K562 (cell line): ENCODE measurements around the gene PRKCE. TPM values are rescaled to one million over a fixed set of nuclear protein-coding genes. Genes with fewer than 3 reads are reported as not detected.

Experiments
- ATAC-seq: fragments of 200-7000 bp; cut with Tn5 transposase; 3 replicates; pipeline ENCODE4 v1.9.1; 2020; ENCODE audit warnings: moderate library complexity
- BruUV-seq: library from RNA; stranded (reverse); fragments of 400-500 nt; replicated peaks from 2 replicates; lab custom pipeline; 2021; lab: Mats Ljungman, UMichigan
- CTCF ChIA-PET: fragments of 300-600 bp; formaldehyde crosslinking; extraction: SDS; loops from one replicate; lab custom pipeline; 2021; ENCODE audit warnings: low intra/inter-chr PET ratio; lab: Yijun Ruan, JAX
- POLR2A ChIA-PET: fragments of 300-600, 350-650 bp; sonication (Branson Sonifier 250); formaldehyde crosslinking; extraction: SDS; loops from one replicate; lab custom pipeline; 2021; ENCODE audit warnings: antibody characterized with exemption, inconsistent platforms; lab: Yijun Ruan, JAX
- DNase-seq, 4 experiments: peaks; one replicate each; pipeline versions ENCODE4 v3.0.0 to v3.0.0-alpha.2; 2011 to 2018; ENCODE audit warnings: low spot score in 3 of 4, mixed read lengths in 3 of 4; ENCODE audit errors: extremely low read depth in 1 of 4
- FAIRE-seq: peaks from 2 replicates; lab custom pipeline; 2011; peaks lifted over from hg19 to GRCh38; lab: Jason Lieb, UNC
- H2AFZ ChIP-seq: 2 replicates; pipeline ENCODE4 v1.6.0; 2011; ENCODE audit warnings: low read depth, low read length, control low read depth, inconsistent platforms
- H3K27ac ChIP-seq: fragments of 200-600 bp; 3 replicates; pipeline ENCODE4 v1.8.0; 2011; ENCODE audit warnings: low read depth, mild to moderate bottlenecking, control low read depth, inconsistent platforms, low read length, moderate library complexity, mixed read lengths; ENCODE audit errors: extremely low read depth
- H3K27me3 ChIP-seq, 2 experiments: fragments of 300-600 bp in 1 of 2; 2 replicates in 1 of 2; 3 replicates in 1 of 2; pipeline versions ENCODE4 v1.6.0 to v1.8.0; 2011; ENCODE audit warnings: inconsistent platforms in 2 of 2, low read length in 2 of 2, mild to moderate bottlenecking in 1 of 2, mixed read lengths in 1 of 2, moderate library complexity in 1 of 2; ENCODE audit not compliant: control insufficient read depth in 2 of 2, insufficient read depth in 2 of 2
- H3K36me3 ChIP-seq: fragments of 300-600 bp; 3 replicates; pipeline ENCODE4 v1.8.0; 2011; ENCODE audit warnings: mild to moderate bottlenecking, low read length, inconsistent platforms; ENCODE audit not compliant: control insufficient read depth, insufficient read depth
- H3K4me1 ChIP-seq, 2 experiments: fragments of 200-600 bp in 1 of 2; replicated peaks in 1 of 2; 2 replicates in 1 of 2; 3 replicates in 1 of 2; pipeline versions ENCODE4 v1.5.1 to v1.8.0; 2011; ENCODE audit warnings: inconsistent platforms in 2 of 2, low read length in 2 of 2, mild to moderate bottlenecking in 1 of 2, mixed read lengths in 1 of 2, moderate library complexity in 1 of 2; ENCODE audit not compliant: control insufficient read depth in 2 of 2, insufficient read depth in 2 of 2
- H3K4me2 ChIP-seq: 2 replicates; pipeline ENCODE4 v1.6.1; 2011; ENCODE audit warnings: low read length, control low read depth, inconsistent platforms, mixed read lengths; ENCODE audit not compliant: insufficient read depth
- H3K4me3 ChIP-seq: fragments of 200-600 bp; sonication (generic), shearing (Covaris generic); 2 replicates; pipeline ENCODE4 v1.5.1; 2016; ENCODE audit warnings: control low read depth, inconsistent platforms
- H3K79me2 ChIP-seq: fragments of 200-600 bp; 3 replicates; pipeline ENCODE4 v1.8.0; 2011; ENCODE audit warnings: low read length, inconsistent platforms; ENCODE audit not compliant: control insufficient read depth, insufficient read depth
- H3K9ac ChIP-seq, 2 experiments: 2 replicates each; pipeline versions ENCODE4 v1.6.0 to v1.6.1; 2011; ENCODE audit warnings: low read depth in 2 of 2, low read length in 2 of 2, control low read depth in 1 of 2, inconsistent platforms in 1 of 2, mild to moderate bottlenecking in 1 of 2, mixed read lengths in 1 of 2; ENCODE audit not compliant: insufficient read depth in 1 of 2
- H3K9me1 ChIP-seq: one replicate; pipeline ENCODE4 v1.6.0; 2011; ENCODE audit warnings: inconsistent platforms, mild to moderate bottlenecking, low read length, moderate library complexity; ENCODE audit not compliant: control insufficient read depth, insufficient read depth
- H3K9me3 ChIP-seq: replicated peaks from 2 replicates; pipeline ENCODE4 v1.5.1; 2011; ENCODE audit warnings: low read depth, low read length, inconsistent platforms; ENCODE audit not compliant: control insufficient read depth, insufficient read depth
- H4K20me1 ChIP-seq: replicated peaks from 2 replicates; pipeline ENCODE4 v1.6.1; 2011; ENCODE audit warnings: low read length, inconsistent platforms, mixed read lengths; ENCODE audit not compliant: control insufficient read depth, insufficient read depth
- BCLAF1 ChIP-seq, 2 experiments: fragments of 450-650 bp in 1 of 2; IDR thresholded peaks; 2 replicates each; pipeline ENCODE4 v1.6.1; 2011 to 2017; ENCODE audit warnings: low read depth in 2 of 2, antibody characterized with exemption in 1 of 2, borderline replicate concordance in 1 of 2, low read length in 1 of 2, mild to moderate bottlenecking in 1 of 2, mixed read lengths in 1 of 2; ENCODE audit not compliant: control insufficient read depth in 1 of 2
- ESRRB ChIP-seq: fragments of 250-450 bp; sonication (Bioruptor Pico); IDR thresholded peaks from 2 replicates; pipeline ENCODE4 v1.5.0; 2020; ENCODE audit warnings: mild to moderate bottlenecking, moderate library complexity, borderline replicate concordance
- HINFP ChIP-seq: fragments of 450-650 bp; conservative IDR thresholded peaks from 2 replicates; pipeline ENCODE4 v1.6.1; 2016; ENCODE audit warnings: missing genetic modification characterization, low read depth, mild to moderate bottlenecking, control low read depth, missing compliant biosample characterization
- HMGN3 ChIP-seq: IDR thresholded peaks from 2 replicates; pipeline ENCODE4 v1.6.1; 2011; ENCODE audit warnings: borderline replicate concordance, low read depth, mild to moderate bottlenecking, mixed read lengths, low read length; ENCODE audit not compliant: insufficient read length; ENCODE audit errors: extremely low read depth
- MTA2 ChIP-seq: fragments of 450-650 bp; IDR thresholded peaks from 2 replicates; pipeline ENCODE4 v1.6.1; 2016; ENCODE audit warnings: low read depth
- POU5F1 ChIP-seq: fragments of 150-350 bp; IDR thresholded peaks from 2 replicates; pipeline ENCODE4 v1.6.1; 2014; ENCODE audit warnings: borderline replicate concordance, low read length, low read depth, mild to moderate bottlenecking; ENCODE audit not compliant: partially characterized antibody
- SIRT6 ChIP-seq: IDR thresholded peaks from one replicate; pipeline ENCODE4 v1.6.1; 2012; ENCODE audit warnings: low read depth, mild to moderate bottlenecking, control low read depth, inconsistent platforms, low read length, moderate library complexity
- TSHZ1 ChIP-seq: fragments of 250-450 bp; sonication (Bioruptor Pico); IDR thresholded peaks from 2 replicates; pipeline ENCODE4 v1.4.0; 2020; ENCODE audit warnings: mild to moderate bottlenecking, moderate library complexity
- ZBTB12 ChIP-seq: fragments of 250-450 bp; sonication (Bioruptor Pico); IDR thresholded peaks from 2 replicates; pipeline ENCODE4 v1.4.0; 2020
- ZFPM2 ChIP-seq: fragments of 250-450 bp; sonication (Bioruptor Pico); IDR thresholded peaks from 2 replicates; pipeline ENCODE4 v1.5.1; 2022; ENCODE audit warnings: mild to moderate bottlenecking
- ZNF140 ChIP-seq: fragments of 250-450 bp; sonication (Bioruptor Pico); IDR thresholded peaks from 2 replicates; pipeline ENCODE4 v1.8.0; 2021; ENCODE audit warnings: moderate library complexity, mild to moderate bottlenecking, inconsistent platforms
- WGBS: fragments of 100-300 bp; shearing (Covaris generic); methylation state at CpG from one replicate; pipeline ENCODE4 v1.1.6; 2016; ENCODE audit warnings: low coverage, mixed read lengths; ENCODE audit not compliant: insufficient coverage; ENCODE audit errors: missing lambda C conversion rate; 5-methylcytosine and 5-hydroxymethylcytosine counted together
- in situ Hi-C: fragments of 300-500 bp; cut with MboI; formaldehyde crosslinking; loops from 4 replicates; pipeline ENCODE4 v1.15.0; 2018; ENCODE audit warnings: inconsistent platforms, mixed read lengths
- intact Hi-C: fragments of 100-400 bp; cut with micrococcal nuclease; formaldehyde crosslinking; loops from 2 replicates; pipeline ENCODE4 v1.14.2; 2022
- polyA plus RNA-seq, 8 experiments: library from polyadenylated mRNA; depleted of rRNA in 4 of 8; stranded (reverse) in 5 of 8; unstranded in 3 of 8; fragments of >200 nt; fragmentation: Nextera tagmentation in 2 of 8; fragmentation: Illumina TruSeq in 1 of 8; extraction: Ambion mirVana in 2 of 8; extraction: Trizol in 1 of 8; gene quantifications; 2 replicates each; pipeline versions ENCODE4 v1.2.1 to v1.2.3, GENCODE V29; 2011 to 2014; ENCODE audit warnings: inconsistent platforms in 1 of 8, missing spikeins in 1 of 8
- total RNA-seq, 7 experiments: library from RNA; depleted of rRNA in 6 of 7; stranded (reverse); fragments of >200 nt in 6 of 7; fragmentation: Illumina TruSeq in 2 of 7; extraction: Trizol in 2 of 7; gene quantifications; 2 replicates each; pipeline versions ENCODE4 v1.2.1 to v1.2.3, GENCODE V29; 2011 to 2021; ENCODE audit warnings: low replicate concordance in 1 of 7

Gene PRKCE
- total and polyA plus RNA-seq, 9 of the 15 experiments (the other 6 are each of a cell fraction or from before 2014, with no cell fraction given), result 0.06 to 1.0 (median 0.22) TPM; not detected in 1

- Histone ChIP-seq H3K27me3 (peaks cover 11 to 36% of the 10 kb centered on the region in 2 experiments; a peak in 4 of 5 replicates), H3K9me3 (no peaks in the 10 kb centered on the region), H3K9ac (no peak overlapping the region), H3K4me3 (no peak overlapping the region), H3K36me3 (no peaks in the 10 kb centered on the region), H3K79me2 (no peaks in the 10 kb centered on the region), H3K27ac (no peak overlapping the region), H3K4me1 (no peaks in the 10 kb centered on the region), H3K4me2 (no peak overlapping the region), H3K9me1 (no peaks in the 10 kb centered on the region), H4K20me1 (no peaks in the 10 kb centered on the region), H2AFZ (no peak overlapping the region)
- FAIRE-seq, result no peak
- no peak for ATAC-seq
- TF ChIP-seq MTA2 (no peak), BCLAF1 (IDR thresholded peaks at IDR 0.05; ENCODE audit: borderline replicate concordance in 1 of 2, control insufficient read depth in 1 of 2, low read depth in 2 of 2, low read length in 1 of 2) (no peak), ZNF140 (CRISPR knock-in tag) (no peak), SIRT6 (no peak), POU5F1 (no peak), ZBTB12 (CRISPR knock-in tag) (no peak), ESRRB (no peak), TSHZ1 (CRISPR knock-in tag) (no peak), HINFP (tag) (no peak), ZFPM2 (CRISPR knock-in tag) (no peak), HMGN3 (no peak)
- intact Hi-C loops, result no loop called here
- CTCF ChIA-PET, result no interaction called here
- BruUV-seq, result no TSS peak
- POLR2A ChIA-PET, result interaction anchor here (0.6 kb wide), 1 partner anchor 36 kb away, joined by 5 read pairs; no protein-coding TSS in a partner anchor
- DNase-seq, result no peak
- in situ Hi-C loops, result no loop called here
- 2% methylated on average over 6 of the region's 6 CpGs for WGBS
Measured at GRCh38 chr2:46144133-46144800, 492.8 kb downstream of the PRKCE start.
